NCI-H460 (cell line): ENCODE data around the gene ARMH4. TPM values are rescaled to one million over a fixed set of nuclear protein-coding genes. Genes with fewer than 3 reads are reported as not detected.

Source experiments
- DNase-seq: peaks from one replicate; pipeline ENCODE4 v3.0.0-alpha.2; 2016; ENCODE audit warnings: low read depth; ENCODE audit errors: extremely low read depth
- small RNA-seq, 2 experiments: library from RNA; depleted of rRNA; stranded (forward); fragments of <200 nt; gene quantifications; one replicate each; pipeline ENCODE3, GENCODE V24; 2014
- total RNA-seq: library from RNA; depleted of rRNA; stranded (reverse); fragments of >200 nt; shearing (Covaris generic); gene quantifications from 2 replicates; pipeline ENCODE4 v1.2.3, GENCODE V29; 2014; rRNA removed

The ARMH4 gene
- total RNA-seq, 1 experiment from 2014 or later = 1.2 TPM

DNA sequence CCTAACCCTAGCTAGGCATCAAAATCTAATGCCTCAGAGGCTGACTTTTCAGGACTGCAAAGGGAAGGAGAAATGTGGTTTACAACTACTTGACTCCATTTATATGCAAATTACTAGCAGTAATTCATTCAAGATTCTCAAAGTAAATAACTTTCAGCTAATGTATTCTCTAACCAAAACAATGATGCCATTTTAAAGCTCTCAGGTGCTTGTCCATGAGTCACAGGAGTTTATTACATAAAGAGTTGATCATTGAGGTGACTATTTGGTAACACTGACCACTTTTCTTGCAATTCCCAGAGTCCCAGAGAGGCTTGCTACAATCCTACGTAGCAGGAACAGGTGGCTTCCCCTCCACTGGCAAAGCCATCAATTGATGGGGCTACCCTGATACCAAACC lies 177.1 kb downstream of the ARMH4 start:
- no peak for DNase-seq

DNA sequence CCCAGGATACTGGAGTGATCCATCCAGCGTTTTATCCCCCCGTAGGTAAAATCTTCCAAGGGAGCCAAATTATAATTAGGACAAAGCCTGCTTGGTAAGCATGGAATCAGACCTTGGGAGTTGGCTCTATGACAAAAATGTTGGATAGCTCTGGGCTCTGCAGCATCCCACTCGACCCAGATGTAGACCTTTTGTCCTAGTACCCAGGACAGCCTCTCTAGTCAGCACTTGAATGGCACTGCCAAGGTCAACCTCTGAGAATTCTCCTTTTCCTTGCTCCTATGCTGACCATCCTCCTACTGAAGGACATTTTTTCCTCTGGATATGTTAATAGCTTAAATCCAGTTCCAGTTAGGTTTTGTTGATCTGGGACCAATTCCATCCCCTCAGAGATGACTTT lies 181.4 kb downstream of the ARMH4 start:
- no peak for DNase-seq

DNA sequence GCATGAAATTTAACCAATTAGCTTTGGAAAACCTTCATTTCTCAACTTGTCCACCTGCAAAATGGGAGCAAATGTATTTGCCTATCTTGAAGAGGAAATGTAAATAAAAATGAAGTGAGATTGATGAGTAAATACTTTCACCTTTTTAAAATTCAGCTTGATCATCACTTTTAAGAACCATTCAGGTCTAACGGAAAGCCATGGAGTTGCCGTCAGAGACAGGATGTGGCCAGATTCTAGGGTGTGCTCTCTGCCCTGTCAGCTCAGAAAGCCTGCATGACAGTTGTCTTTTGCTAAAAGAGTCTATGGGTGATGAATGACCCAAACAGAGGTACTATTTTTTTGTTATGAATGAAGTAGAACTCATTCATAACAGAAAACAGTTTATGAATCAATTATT lies 181.8 kb downstream of the ARMH4 start:
- DNase-seq = no peak

DNA sequence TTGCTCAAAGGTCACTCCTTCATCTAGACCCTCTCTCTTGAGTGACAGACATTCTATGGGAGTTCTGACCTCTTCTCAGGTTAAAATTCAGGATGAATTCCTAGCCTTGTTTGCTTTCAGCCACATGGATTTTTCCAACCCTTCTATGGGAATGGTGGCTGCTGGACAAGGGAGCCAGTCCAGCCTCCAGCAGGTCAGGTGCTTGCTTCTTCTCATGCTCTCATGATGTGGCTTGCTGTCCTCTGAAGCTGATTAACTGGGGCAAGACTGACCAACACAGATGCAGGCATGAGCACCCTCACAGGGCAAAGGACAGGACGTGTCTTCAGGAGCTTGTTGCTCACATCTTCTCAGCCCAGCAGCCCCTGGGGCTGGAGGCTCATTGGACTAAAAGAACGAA lies 188.9 kb downstream of the ARMH4 start:
- no peak for DNase-seq

DNA sequence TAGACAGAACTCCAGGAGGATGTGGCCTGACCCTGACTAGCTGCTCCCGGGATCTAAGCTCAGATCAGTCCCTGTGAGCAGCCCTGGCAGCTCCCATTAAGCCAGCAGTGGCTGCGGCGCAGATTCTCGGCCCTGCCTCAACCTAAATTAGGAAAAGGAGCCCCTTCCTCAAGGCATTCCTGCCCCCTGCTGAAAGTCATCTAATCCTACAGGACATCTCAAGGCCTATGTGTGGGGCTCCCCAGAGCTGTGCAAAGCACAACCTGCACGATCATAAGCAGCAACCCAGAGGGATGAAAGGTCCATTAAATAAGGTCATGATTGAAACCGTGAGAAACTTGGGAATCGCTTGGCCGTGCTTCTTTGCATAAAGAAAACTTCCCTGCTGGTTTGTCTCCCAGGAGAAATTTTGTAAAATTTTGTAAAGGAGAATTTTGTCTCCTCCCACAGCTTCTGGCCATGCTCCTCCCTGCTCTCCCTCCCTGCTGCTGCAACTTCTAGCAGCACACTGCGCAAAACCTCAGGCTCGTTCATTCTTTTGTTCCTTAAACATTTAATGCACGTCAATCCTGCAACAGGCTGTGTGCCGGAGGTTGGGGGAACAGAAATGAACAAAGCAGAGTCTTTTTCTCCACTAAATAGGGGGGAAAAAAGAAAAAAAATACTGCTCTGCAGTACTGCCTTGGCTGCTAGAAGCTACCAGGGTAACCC lies 189.5 kb downstream of the ARMH4 start:
- no peak for DNase-seq

DNA sequence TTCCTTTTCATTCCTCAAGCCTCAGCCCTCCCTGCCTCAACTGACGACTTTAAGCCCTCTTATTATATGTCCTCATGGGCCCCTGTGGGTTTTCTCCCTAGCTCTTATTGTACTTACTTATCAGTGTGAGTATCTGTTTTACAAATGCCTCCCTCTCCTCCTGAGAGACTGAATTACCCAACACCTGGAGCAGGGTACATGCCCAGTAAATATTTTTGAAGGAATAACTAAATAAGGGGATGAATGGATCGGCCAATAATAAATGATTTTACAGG lies 190.3 kb downstream of the ARMH4 start:
- no peak for DNase-seq

DNA sequence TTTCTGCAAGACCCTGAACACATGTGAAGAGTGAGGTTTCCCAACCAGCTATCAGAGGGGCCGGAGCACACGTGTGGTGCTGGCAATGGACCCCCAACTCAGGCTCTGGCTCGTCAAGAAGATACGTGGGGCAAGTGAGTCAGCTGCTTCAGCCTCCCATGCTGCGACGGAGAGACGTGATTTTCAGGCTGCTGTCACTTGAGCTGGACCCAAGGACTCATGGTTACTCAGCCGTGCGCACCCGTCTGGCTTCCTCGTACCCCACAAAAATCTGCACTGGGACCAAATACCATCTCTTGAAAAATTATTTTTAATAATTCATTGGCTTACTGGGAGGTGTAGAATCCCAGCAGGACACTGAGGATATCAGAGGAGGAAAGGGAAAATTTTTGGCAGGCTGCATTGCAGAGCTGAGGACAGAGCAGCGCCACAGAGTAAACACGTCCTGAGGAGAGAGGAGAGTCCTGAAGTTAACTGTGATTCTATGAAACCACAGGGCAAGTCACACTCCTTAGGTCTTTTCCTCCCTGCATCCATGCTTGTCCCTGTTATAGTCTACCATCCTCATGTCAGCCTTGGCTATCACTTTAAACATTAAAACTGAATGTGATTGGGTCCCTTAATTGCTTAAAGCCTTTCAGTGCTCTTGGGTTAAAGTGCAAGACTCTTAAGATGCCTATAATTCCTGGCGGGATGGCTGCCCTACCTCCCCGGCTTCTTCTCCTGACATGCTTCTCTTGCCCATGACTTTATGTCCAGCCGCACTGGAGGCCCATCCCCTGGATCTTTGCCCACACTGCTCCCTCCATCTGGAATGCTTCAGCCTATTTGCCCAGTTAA lies 190.8 kb downstream of the ARMH4 start:
- no peak for DNase-seq

DNA sequence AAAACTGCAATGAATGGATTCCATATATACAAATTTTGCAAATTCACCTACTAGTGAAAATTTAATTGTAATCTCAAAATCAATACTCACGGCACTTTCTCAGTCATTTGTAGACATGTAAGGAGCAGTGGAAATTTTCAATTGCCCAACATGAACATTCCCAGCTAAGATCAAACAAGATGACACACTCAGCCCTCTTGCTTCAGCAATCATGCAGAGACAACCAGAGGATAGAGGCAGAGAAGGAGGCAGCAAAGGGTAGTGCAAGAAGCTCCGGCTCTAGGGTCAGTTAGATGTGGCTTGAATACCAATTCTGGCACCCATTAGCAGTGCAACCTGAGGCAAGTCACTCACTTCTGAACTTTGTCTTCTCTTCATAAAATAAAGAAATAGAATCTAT lies 194.6 kb downstream of the ARMH4 start:
- DNase-seq = no peak

Small RNAs within 50 kb of the gene (small RNA-seq; reads per million reads assigned to genes)
- gene RN7SL598P = 0 reads per million in 2 experiments

Other genes starting within 250 kb of the ARMH4 start
- gene ACTR10, start 47.9 kb upstream of the ARMH4 start, total RNA-seq = 93.4 and 101 TPM in 2 replicates
- gene PSMA3, start 92.6 kb upstream of the ARMH4 start, total RNA-seq = 202 and 260 TPM in 2 replicates
- 8.0 and 8.1 TPM in 2 replicates for gene ARID4A, start 146.3 kb upstream of the ARMH4 start, total RNA-seq
- gene TOMM20L, start 243.7 kb upstream of the ARMH4 start, total RNA-seq = not detected in 2 replicates